Gastroesophageal sphincter (tissue), 3 donors: ENCODE results near the gene ARMC8.

ENCODE experiments used
- CTCF ChIP-seq, 4 experiments: fragments of 200-600 bp in 2 of 4; fragments of 450-650 bp in 2 of 4; sonication (generic) in 1 of 4; IDR thresholded peaks; one replicate each; pipeline ENCODE4 v1.5.1; 2017 to 2019; ENCODE audit warnings: antibody characterized with exemption in 4 of 4, mild to moderate bottlenecking in 2 of 4, moderate library complexity in 2 of 4
- EP300 ChIP-seq: sonication (generic); formaldehyde crosslinking; IDR thresholded peaks from one replicate; pipeline ENCODE4 v1.6.1; 2017; ENCODE audit warnings: antibody characterized with exemption, mild to moderate bottlenecking
- POLR2A ChIP-seq, 2 donors: fragments of 450-650 bp; IDR thresholded peaks; one replicate each; pipeline ENCODE4 v1.6.1; 2017; ENCODE audit warnings: antibody characterized with exemption in 2 of 2, mild to moderate bottlenecking in 2 of 2, moderate library complexity in 1 of 2
- POLR2AphosphoS5 ChIP-seq: sonication (generic); formaldehyde crosslinking; IDR thresholded peaks from one replicate; pipeline ENCODE4 v1.6.1; 2017; ENCODE audit warnings: antibody characterized with exemption

GRCh38 chr3:138213398-138214085, 26.4 kb downstream of the ARMC8 start:
- TF ChIP-seq CTCF (IDR thresholded peaks at IDR 0.05) = no peak
- TF ChIP-seq POLR2AphosphoS5 = no peak
- TF ChIP-seq POLR2A (IDR thresholded peaks at IDR 0.05) = no peak
- no peak for TF ChIP-seq EP300
